Mesenchymal stem cell (in vitro differentiated cells and primary cell): ENCODE results near the gene IGSF11.

Source experiments
- DNase-seq: peaks from one replicate; pipeline ENCODE4 v3.0.0-alpha.2; 2013
- H2AFZ ChIP-seq: one replicate; pipeline ENCODE4 v1.6.1; 2013; ENCODE audit warnings: low read depth, mild to moderate bottlenecking, control low read depth, inconsistent platforms, low read length, moderate library complexity
- H2AK5ac ChIP-seq: 2 replicates; pipeline ENCODE4 v1.6.1; 2013; ENCODE audit warnings: low read length, moderate library complexity, mild to moderate bottlenecking, inconsistent platforms; ENCODE audit not compliant: severe bottlenecking
- H2BK120ac ChIP-seq: one replicate; pipeline ENCODE4 v1.6.1; 2013; ENCODE audit warnings: low read depth, mild to moderate bottlenecking, inconsistent platforms, low read length, moderate library complexity
- H2BK12ac ChIP-seq, 2 experiments: one replicate each; pipeline ENCODE4 v1.6.1; 2013; ENCODE audit warnings: inconsistent platforms in 2 of 2, low read length in 2 of 2, mild to moderate bottlenecking in 2 of 2, moderate library complexity in 2 of 2, control low read depth in 1 of 2
- H2BK15ac ChIP-seq: one replicate; pipeline ENCODE4 v1.6.1; 2013; ENCODE audit warnings: mild to moderate bottlenecking, low read depth, inconsistent platforms; ENCODE audit not compliant: poor library complexity, severe bottlenecking
- H2BK5ac ChIP-seq: 2 replicates; pipeline ENCODE4 v1.6.1; 2013; ENCODE audit warnings: low read depth, mild to moderate bottlenecking, low read length, control low read depth, inconsistent platforms; ENCODE audit not compliant: poor library complexity, severe bottlenecking
- H3K14ac ChIP-seq, 2 experiments: one replicate each; pipeline ENCODE4 v1.6.1; 2013; ENCODE audit warnings: inconsistent platforms in 2 of 2, low read length in 2 of 2, control low read depth in 1 of 2, mild to moderate bottlenecking in 1 of 2, moderate library complexity in 1 of 2
- H3K18ac ChIP-seq, 2 experiments: one replicate each; pipeline ENCODE4 v1.6.1; 2013; ENCODE audit warnings: inconsistent platforms in 2 of 2, low read length in 2 of 2, control low read depth in 1 of 2, low read depth in 1 of 2, mild to moderate bottlenecking in 1 of 2
- H3K23ac ChIP-seq, 2 experiments: one replicate each; pipeline ENCODE4 v1.6.1; 2013; ENCODE audit warnings: inconsistent platforms in 2 of 2, low read length in 2 of 2, mild to moderate bottlenecking in 2 of 2, moderate library complexity in 2 of 2, control low read depth in 1 of 2
- H3K27ac ChIP-seq: 2 replicates; pipeline ENCODE4 v1.5.1; 2013; ENCODE audit warnings: mild to moderate bottlenecking, moderate library complexity, low read length, control low read depth, inconsistent platforms; ENCODE audit not compliant: poor library complexity, severe bottlenecking
- H3K27me3 ChIP-seq, 2 experiments: 2 replicates each; pipeline versions ENCODE4 v1.6.1 to v1.7.0; 2013; ENCODE audit warnings: low read length in 2 of 2, mild to moderate bottlenecking in 2 of 2, moderate library complexity in 2 of 2, control low read depth in 1 of 2, inconsistent platforms in 1 of 2; ENCODE audit not compliant: control insufficient read depth in 1 of 2, insufficient read depth in 1 of 2
- H3K36me3 ChIP-seq, 2 experiments: 2 replicates each; pipeline versions ENCODE4 v1.6.1 to v1.7.0; 2013; ENCODE audit warnings: low read length in 2 of 2, control low read depth in 1 of 2, inconsistent platforms in 1 of 2, low read depth in 1 of 2, mild to moderate bottlenecking in 1 of 2; ENCODE audit not compliant: insufficient read depth in 2 of 2, control insufficient read depth in 1 of 2
- H3K4ac ChIP-seq, 2 experiments: one replicate each; pipeline ENCODE4 v1.6.1; 2013; ENCODE audit warnings: inconsistent platforms in 2 of 2, low read length in 2 of 2, mild to moderate bottlenecking in 2 of 2, moderate library complexity in 2 of 2, control low read depth in 1 of 2, low read depth in 1 of 2
- H3K4me1 ChIP-seq: 2 replicates; pipeline ENCODE4 v1.6.1; 2013; ENCODE audit warnings: low read depth, low read length, control low read depth; ENCODE audit not compliant: control insufficient read depth, insufficient read depth
- H3K4me2 ChIP-seq: 2 replicates; pipeline ENCODE4 v1.6.1; 2013; ENCODE audit warnings: low read length, mild to moderate bottlenecking, inconsistent platforms; ENCODE audit not compliant: poor library complexity, severe bottlenecking
- H3K4me3 ChIP-seq, 2 experiments: 2 replicates each; pipeline versions ENCODE4 v1.5.1 to v1.7.0; 2013; ENCODE audit warnings: low read length in 2 of 2, mild to moderate bottlenecking in 2 of 2, control low read depth in 1 of 2, low read depth in 1 of 2; ENCODE audit not compliant: insufficient read depth in 1 of 2
- H3K79me1 ChIP-seq: replicated peaks from 2 replicates; pipeline ENCODE4 v1.6.1; 2013; ENCODE audit warnings: mild to moderate bottlenecking, control low read depth, low read length, inconsistent platforms; ENCODE audit not compliant: poor library complexity, severe bottlenecking
- H3K9ac ChIP-seq: 2 replicates; pipeline ENCODE4 v1.7.0; 2013; ENCODE audit warnings: mild to moderate bottlenecking, low read length, moderate library complexity
- H3K9me3 ChIP-seq: 2 replicates; pipeline ENCODE4 v1.7.0; 2013; ENCODE audit warnings: mild to moderate bottlenecking, low read length; ENCODE audit not compliant: control insufficient read depth
- H4K8ac ChIP-seq: one replicate; pipeline ENCODE4 v1.6.1; 2013; ENCODE audit warnings: inconsistent platforms, mild to moderate bottlenecking, low read length, moderate library complexity
- H4K91ac ChIP-seq: one replicate; pipeline ENCODE4 v1.6.1; 2013; ENCODE audit warnings: mild to moderate bottlenecking, low read length, inconsistent platforms
- WGBS: methylation state at CpG from one replicate; pipeline ENCODE4 v1.1.7; 2013; ENCODE audit warnings: mixed read lengths; 5-methylcytosine and 5-hydroxymethylcytosine counted together

Gene IGSF11

DNA sequence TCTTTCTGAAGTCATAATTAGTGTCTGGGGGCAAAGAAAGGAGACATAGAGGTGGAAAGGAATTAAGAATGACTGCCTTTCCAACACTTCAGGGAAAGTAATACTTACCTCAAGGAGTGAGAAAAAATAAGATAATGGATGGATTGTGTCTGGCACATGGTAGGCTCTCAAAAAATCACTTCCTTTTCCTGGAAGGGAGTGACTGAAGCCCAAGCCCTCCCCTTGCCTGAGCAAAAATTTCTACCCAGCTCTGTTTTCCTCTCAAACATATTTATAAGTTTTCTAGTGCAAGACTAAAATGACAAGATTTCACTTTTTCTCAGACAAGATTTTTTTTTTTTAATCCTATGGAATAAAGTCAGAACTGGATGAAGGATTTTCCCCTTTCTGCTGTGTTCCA is 145.0 kb downstream of the IGSF11 start:
- Histone ChIP-seq H2BK5ac (no peak overlapping the region), H3K36me3 (no peaks in the 10 kb centered on the region), H3K27ac (no peak overlapping the region), H4K8ac (no peak overlapping the region), H3K4me3 (no peak overlapping the region), H3K79me1 (no peaks in the 10 kb centered on the region), H2AFZ (no peak overlapping the region), H2BK12ac (no peak overlapping the region), H3K27me3 (peaks cover 16 to 20% of the 10 kb centered on the region in 2 experiments), H3K9me3 (no peaks in the 10 kb centered on the region), H3K4me1 (no peaks in the 10 kb centered on the region), H3K4ac (no peak overlapping the region), H2BK120ac (no peak overlapping the region), H3K4me2 (no peak overlapping the region), H4K91ac (no peak overlapping the region), H3K23ac (no peak overlapping the region), H3K14ac (no peak overlapping the region), H3K18ac (no peak overlapping the region), H2BK15ac (no peak overlapping the region), H3K9ac (no peak overlapping the region), H2AK5ac (no peak overlapping the region)
- DNase-seq = no peak

DNA sequence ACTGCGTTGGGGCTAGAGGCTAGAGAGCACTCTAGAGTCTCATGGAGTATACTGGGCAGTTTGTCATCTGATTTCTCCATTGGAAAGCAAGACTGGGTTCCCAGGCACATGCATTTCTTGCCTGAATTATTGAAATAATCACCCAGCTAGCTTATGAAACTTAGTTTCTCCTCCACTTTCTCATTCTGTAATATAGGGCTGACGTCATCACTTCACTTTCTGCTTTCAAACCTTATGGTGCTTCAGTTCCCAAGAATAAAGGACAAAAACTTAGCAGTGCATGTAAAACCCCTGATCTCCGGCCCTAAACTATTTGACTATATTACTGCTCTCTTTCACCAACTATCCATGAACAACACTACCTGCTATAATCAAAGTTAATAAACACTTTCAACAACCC is 147.9 kb downstream of the IGSF11 start:
- H2AFZ ChIP-seq = no peak overlapping the region
- no peak overlapping the region for H4K8ac ChIP-seq
- no peak overlapping the region for H3K14ac ChIP-seq
- H3K23ac ChIP-seq = no peak overlapping the region
- H4K91ac ChIP-seq = no peak overlapping the region
- H2BK5ac ChIP-seq = no peak overlapping the region
- no peak for DNase-seq
- H3K27ac ChIP-seq = no peak overlapping the region
- H2BK12ac ChIP-seq = no peak overlapping the region
- no peak overlapping the region for H2BK15ac ChIP-seq
- no peaks in the 10 kb centered on the region for H3K36me3 ChIP-seq
- no peak overlapping the region for H3K4me2 ChIP-seq
- no peak overlapping the region for H2BK120ac ChIP-seq
- H3K79me1 ChIP-seq = no peaks in the 10 kb centered on the region
- no peak overlapping the region for H2AK5ac ChIP-seq
- 84% methylated on average over 3 of the region's 3 CpGs for WGBS
- H3K4me3 ChIP-seq = no peak overlapping the region
- H3K9me3 ChIP-seq = no peaks in the 10 kb centered on the region
- no peak overlapping the region for H3K18ac ChIP-seq
- H3K27me3 ChIP-seq = peaks cover 21 to 25% of the 10 kb centered on the region in 2 experiments
- no peak overlapping the region for H3K4ac ChIP-seq
- H3K4me1 ChIP-seq = no peaks in the 10 kb centered on the region
- no peak overlapping the region for H3K9ac ChIP-seq

DNA sequence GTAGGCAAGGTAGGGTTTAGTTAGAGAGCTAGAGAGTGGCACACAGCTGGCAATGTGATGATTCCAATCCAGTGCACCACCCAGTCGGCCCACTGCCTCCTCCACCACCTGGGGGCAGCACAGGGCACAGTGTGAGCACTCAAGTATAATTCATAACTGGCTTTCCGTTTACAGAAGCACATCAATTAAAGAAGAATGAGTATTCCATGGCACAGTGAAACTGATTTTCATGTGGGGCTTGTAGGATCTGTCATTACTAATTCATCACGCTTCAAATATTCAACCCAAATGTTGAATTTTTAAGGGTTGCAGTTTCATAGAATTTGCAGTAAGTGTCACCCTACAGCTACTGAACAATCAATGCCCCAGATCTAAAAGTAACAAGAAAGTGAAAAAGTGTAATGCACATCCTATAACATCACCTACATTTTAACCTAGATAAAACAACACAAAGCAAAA is 149.9 kb downstream of the IGSF11 start:
- Histone ChIP-seq H2BK5ac (no peak overlapping the region), H3K23ac (no peak overlapping the region), H2AK5ac (no peak overlapping the region), H3K27ac (no peak overlapping the region), H2BK15ac (no peak overlapping the region), H3K4me2 (no peak overlapping the region), H3K14ac (no peak overlapping the region), H3K18ac (no peak overlapping the region), H3K4me1 (no peaks in the 10 kb centered on the region), H4K8ac (no peak overlapping the region), H3K4ac (no peak overlapping the region), H3K79me1 (no peaks in the 10 kb centered on the region), H4K91ac (no peak overlapping the region), H3K9me3 (no peaks in the 10 kb centered on the region), H3K9ac (no peak overlapping the region), H2AFZ (no peak overlapping the region), H3K27me3 (peaks cover 23 to 34% of the 10 kb centered on the region in 2 experiments), H3K36me3 (no peaks in the 10 kb centered on the region), H2BK12ac (no peak overlapping the region), H3K4me3 (no peak overlapping the region), H2BK120ac (no peak overlapping the region)
- DNase-seq = peak; percentile 42
- no CpG with 5 or more reads among the region's 3 CpGs for WGBS

GRCh38 chr3:118882353-118882947 is 152.2 kb downstream of the IGSF11 start:
- no peak overlapping the region for H2AK5ac ChIP-seq
- no peak overlapping the region for H2BK5ac ChIP-seq
- H3K36me3 ChIP-seq = no peaks in the 10 kb centered on the region
- H3K4ac ChIP-seq = no peak overlapping the region
- no peak overlapping the region for H4K91ac ChIP-seq
- no peak overlapping the region for H2BK15ac ChIP-seq
- H3K27me3 ChIP-seq = peaks cover 21 to 32% of the 10 kb centered on the region in 2 experiments
- H4K8ac ChIP-seq = no peak overlapping the region
- H2BK120ac ChIP-seq = no peak overlapping the region
- H3K4me3 ChIP-seq = no peak overlapping the region
- H3K4me1 ChIP-seq = no peaks in the 10 kb centered on the region
- H3K27ac ChIP-seq = no peak overlapping the region
- H3K4me2 ChIP-seq = no peak overlapping the region
- no peak overlapping the region for H3K18ac ChIP-seq
- H3K9me3 ChIP-seq = no peaks in the 10 kb centered on the region
- H3K14ac ChIP-seq = no peak overlapping the region
- H2AFZ ChIP-seq = no peak overlapping the region
- H3K9ac ChIP-seq = no peak overlapping the region
- DNase-seq = peak; percentile 55
- H2BK12ac ChIP-seq = no peak overlapping the region
- H3K23ac ChIP-seq = no peak overlapping the region
- no peaks in the 10 kb centered on the region for H3K79me1 ChIP-seq
- 84% methylated on average over 3 of the region's 3 CpGs for WGBS
